ENCODE results near the gene MGA.

GRCh38 chr15:41774062-41774881 lies 114.1 kb downstream of the MGA start, which contains the start of gene MAPKBP1:
- TF ChIP-seq, protein P1, sequence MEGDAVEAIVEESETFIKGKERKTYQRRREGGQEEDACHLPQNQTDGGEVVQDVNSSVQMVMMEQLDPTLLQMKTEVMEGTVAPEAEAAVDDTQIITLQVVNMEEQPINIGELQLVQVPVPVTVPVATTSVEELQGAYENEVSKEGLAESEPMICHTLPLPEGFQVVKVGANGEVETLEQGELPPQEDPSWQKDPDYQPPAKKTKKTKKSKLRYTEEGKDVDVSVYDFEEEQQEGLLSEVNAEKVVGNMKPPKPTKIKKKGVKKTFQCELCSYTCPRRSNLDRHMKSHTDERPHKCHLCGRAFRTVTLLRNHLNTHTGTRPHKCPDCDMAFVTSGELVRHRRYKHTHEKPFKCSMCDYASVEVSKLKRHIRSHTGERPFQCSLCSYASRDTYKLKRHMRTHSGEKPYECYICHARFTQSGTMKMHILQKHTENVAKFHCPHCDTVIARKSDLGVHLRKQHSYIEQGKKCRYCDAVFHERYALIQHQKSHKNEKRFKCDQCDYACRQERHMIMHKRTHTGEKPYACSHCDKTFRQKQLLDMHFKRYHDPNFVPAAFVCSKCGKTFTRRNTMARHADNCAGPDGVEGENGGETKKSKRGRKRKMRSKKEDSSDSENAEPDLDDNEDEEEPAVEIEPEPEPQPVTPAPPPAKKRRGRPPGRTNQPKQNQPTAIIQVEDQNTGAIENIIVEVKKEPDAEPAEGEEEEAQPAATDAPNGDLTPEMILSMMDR (optimal IDR thresholded peaks at IDR 0.05 in 1 of 3, IDR thresholded peaks at IDR 0.05 in 1 of 3, conservative IDR thresholded peaks at IDR 0.05 in 1 of 3; ENCODE audit: extremely low read depth in 1 of 3, insufficient read depth in 2 of 3, low read length in 3 of 3) = peak; percentile 78 to 89 (median 81)
- no peak for TF ChIP-seq EZH2 (IDR thresholded peaks at IDR 0.05; ENCODE audit: low read length)

Data from keratinocyte (primary cell).